ENCODE data around the gene KCNK6.
"Not testable (repeated sequence)": the region's sequence is repeated elsewhere in the genome, so short reads cannot be mapped to it uniquely, and the experiment has no call there.

Gene KCNK6

GRCh38 chr19:38362076-38362945, 42.7 kb downstream of the KCNK6 start:
- DNase-seq (ENCODE audit: low spot score), result peak; percentile 93

GRCh38 chr19:38362946-38363688, 43.5 kb downstream of the KCNK6 start:
- not testable (repeated sequence) for DNase-seq (ENCODE audit: low spot score)

DNA sequence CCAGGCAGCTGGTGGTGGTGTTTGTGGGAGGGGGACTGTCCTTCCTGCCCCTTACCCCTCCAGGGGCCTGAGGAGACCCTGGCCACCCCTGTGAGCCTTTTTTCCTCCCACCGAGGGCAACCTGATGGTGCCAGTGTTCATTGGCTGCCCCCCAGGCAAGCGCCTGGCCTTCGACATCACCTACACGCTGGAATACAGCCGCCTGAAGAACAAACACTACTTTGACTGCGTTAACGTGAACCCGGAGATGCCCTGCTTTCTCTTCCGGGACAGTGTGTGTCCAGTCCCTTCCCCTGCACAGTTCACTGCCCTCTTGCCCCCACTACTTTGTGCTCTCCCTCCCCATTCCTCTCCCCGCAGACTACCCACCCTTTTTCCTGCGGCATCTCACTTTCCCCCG, 47.4 kb downstream of the KCNK6 start:
- DNase-seq (ENCODE audit: low spot score), result no peak

DNA sequence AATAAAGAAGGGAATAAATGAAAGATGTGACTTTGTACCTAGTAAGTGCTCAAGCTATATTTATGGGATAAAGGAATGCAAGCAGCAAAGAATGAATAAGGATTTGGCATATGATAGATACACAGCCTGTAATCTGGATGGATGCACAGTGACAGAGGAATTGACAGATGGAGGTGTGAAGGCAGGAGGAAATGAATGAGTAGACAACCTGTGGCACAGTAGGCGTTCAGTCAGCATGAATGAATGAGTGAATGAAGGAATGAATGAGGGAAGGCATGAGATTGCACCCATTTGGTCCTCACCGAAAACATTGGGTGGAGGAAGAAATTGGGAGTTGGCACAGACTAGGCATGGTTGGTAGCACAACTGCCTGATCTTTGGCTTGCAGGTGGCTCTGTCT, 49.9 kb downstream of the KCNK6 start:
- DNase-seq (ENCODE audit: low spot score), result no peak

DNA sequence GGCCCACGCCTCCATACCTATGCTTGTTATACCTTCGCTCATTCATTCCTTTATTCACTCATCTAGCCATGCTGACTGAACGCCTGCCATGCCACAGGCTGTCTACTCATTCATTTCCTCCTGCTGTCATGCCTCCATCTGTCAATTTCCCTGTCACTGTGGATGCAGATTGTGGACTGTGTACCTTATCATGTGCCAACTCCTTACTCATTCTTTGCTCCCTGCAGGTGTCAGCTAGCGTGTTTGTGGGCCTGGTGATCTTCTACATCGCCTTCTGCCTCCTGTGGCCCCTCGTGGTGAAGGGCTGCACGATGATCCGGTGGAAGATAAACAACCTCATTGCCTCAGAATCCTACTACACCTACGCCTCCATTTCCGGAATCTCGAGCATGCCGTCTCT, 50.7 kb downstream of the KCNK6 start:
- DNase-seq (ENCODE audit: low spot score), result no peak

- DNase-seq (ENCODE audit: low spot score), result no peak
Observed at GRCh38 chr19:38371081-38371480, 51.4 kb downstream of the KCNK6 start.

DNA sequence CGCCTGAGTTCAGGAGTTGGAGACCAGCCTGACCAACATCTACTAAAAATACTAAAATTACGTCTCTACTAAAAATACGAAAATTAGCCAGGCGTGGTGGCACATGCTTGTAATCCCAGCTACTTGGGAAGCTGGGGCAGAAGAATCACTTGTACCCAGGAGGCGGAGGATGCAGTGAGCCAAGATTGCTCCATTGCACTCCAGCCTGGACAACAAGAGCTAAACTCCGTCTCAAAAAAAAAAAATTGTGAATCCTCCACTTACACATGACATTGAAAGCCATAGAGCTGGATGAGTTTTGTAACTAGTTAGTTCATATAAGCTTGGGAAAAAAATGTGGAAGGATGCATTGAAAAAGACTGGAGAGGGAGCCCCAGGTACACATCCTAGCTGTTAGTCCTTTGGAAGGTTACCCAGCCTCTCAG, 54.3 kb downstream of the KCNK6 start:
- DNase-seq (ENCODE audit: low spot score), result no peak

DNA sequence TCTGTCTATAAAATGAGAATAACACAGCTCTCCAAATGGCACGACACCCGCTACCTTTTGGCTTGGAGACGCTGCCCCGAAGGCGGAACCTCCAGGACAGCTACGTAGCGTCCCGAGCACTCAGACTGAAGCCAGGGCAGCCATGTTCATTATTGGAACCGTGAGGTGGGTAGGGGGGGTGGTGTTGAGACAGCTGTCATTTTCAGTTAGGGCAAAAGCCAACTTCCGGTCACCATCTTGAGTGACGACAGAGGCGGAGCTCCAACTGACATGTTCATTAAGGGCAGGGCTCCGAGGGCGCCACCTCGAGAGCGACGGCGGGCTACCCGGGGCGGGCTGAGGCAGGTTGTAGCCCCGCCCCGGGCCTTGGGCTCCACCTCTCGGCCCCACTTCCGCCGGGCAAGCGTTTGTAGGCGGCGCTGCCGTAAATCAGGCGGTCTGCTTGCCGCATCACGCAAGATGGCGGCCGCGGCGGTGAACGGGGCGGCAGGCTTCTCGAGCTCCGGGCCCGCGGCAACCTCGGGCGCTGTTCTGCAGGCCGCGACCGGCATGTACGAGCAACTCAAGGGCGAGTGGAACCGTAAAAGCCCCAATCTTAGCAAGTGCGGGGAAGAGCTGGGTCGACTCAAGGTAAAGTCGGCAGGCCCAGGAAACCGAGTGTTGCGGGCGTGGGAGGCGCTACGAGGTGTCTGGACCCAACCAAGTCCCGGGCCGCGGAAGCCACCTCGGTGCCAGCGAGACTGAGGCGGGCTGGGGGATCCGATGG, 54.9 kb downstream of the KCNK6 start, which contains the start of gene PSMD8:
PSMD8 (plus strand) TSS at position 240 of the 766 bp plus-strand sequence; CDS start at position 271, 31 bp downstream.
- peak; percentile 100 for DNase-seq (ENCODE audit: low spot score)

DNA sequence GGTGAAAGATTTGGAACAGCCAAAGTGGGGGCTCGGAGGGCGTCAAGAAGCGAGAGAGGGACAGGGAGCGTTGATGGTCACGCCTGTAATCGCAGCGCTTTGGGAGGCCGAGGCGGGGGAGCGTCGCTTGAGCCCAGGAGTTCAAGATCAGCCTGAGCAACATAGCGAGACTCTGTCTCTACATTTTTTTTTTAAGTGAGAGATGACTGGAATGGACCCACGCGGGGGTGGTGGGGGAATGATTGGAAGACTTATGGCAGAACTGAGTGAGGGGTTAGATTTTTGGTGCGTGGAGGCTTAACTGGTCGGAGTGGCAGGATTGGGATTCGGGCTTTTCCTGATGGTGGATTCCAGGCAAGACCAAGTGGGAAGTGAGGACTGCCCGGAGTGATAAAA, 55.5 kb downstream of the KCNK6 start:
- no peak for DNase-seq (ENCODE audit: low spot score)

GRCh38 chr19:38375748-38376147, 56.1 kb downstream of the KCNK6 start:
- DNase-seq (ENCODE audit: low spot score), result no peak

DNA sequence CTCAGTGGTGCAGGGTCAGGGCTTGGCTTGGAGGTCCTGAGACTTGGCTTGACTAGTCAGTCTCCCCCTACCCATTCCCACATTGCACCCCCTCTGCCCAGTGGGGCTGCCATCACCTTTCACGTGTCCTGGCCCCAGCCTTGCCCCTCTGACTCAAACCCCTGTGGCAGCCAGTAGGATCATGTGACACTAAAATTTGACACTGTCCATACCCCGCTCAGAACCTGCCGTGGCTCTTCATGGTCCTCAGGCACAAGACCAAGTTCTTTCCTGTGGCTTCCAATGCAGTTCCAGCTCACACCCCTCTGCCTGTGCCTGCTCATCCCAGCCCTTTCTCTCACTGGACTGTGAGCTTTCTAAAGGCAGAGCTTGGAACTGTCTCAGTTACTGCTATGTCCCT, 56.9 kb downstream of the KCNK6 start:
- DNase-seq (ENCODE audit: low spot score), result no peak

GRCh38 chr19:38377052-38377451, 57.4 kb downstream of the KCNK6 start:
- no peak for DNase-seq (ENCODE audit: low spot score)

- DNase-seq (ENCODE audit: low spot score), result no peak
Observed at GRCh38 chr19:38378866-38379265, 59.2 kb downstream of the KCNK6 start.

- DNase-seq (ENCODE audit: low spot score), result no peak
Observed at GRCh38 chr19:38381138-38381537, 61.5 kb downstream of the KCNK6 start.

All from SW480 (cell line).